HG02763 (cell line): ENCODE data around the gene ARPC2.

Experiments used
- ATAC-seq: cut with Tn5 transposase; IDR thresholded peaks from one replicate; pipeline ENCODE4 v1.9.1; 2021; ENCODE audit warnings: mild to moderate bottlenecking, moderate library complexity; ENCODE audit not compliant: unreplicated experiment

Gene ARPC2

GRCh38 chr2:218216336-218216673 lies 684 bp upstream of the ARPC2 start:
- ATAC-seq: no peak

DNA sequence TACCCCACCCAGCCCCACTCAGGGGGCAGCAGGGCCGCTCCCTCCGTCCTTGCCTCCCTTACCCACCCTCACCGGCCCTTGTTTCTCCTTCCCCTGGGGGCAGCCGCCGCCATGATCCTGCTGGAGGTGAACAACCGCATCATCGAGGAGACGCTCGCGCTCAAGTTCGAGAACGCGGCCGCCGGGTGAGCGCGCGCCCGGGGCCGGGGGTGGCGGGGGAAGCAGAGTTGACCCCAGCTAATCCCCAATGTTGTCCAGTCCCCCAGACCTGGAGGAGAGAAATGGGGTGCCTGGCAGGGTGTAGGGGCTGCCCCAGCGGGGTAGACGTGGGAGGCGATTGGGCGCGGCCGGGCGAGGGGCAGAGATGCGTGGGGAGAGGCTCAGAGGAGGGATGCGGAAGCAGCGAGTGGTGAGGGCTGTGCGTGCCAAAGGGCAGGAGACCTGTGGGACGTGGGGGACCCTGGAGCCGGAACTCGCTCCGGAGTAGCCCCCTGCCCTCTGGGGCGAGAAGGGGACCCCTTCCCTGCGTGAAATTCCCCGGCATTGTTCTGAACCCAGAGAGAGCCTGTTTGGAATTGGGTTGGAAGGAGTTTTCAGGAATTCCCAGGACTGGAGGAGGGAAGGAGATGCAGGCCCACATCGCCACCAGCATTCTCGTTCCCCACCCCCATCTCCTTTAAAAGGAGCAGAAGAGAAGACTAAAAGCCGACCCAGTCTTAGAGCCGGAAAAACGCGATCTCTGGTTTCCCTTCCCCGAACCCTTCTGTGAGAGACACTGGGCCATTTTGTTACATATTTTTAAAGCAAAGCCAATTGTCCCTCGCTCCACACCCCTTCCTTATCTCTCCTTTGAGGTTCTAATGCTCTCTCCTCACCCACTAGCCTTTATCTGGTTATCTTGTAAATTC lies 625 bp downstream of the ARPC2 start:
- peak; percentile 33 for ATAC-seq

DNA sequence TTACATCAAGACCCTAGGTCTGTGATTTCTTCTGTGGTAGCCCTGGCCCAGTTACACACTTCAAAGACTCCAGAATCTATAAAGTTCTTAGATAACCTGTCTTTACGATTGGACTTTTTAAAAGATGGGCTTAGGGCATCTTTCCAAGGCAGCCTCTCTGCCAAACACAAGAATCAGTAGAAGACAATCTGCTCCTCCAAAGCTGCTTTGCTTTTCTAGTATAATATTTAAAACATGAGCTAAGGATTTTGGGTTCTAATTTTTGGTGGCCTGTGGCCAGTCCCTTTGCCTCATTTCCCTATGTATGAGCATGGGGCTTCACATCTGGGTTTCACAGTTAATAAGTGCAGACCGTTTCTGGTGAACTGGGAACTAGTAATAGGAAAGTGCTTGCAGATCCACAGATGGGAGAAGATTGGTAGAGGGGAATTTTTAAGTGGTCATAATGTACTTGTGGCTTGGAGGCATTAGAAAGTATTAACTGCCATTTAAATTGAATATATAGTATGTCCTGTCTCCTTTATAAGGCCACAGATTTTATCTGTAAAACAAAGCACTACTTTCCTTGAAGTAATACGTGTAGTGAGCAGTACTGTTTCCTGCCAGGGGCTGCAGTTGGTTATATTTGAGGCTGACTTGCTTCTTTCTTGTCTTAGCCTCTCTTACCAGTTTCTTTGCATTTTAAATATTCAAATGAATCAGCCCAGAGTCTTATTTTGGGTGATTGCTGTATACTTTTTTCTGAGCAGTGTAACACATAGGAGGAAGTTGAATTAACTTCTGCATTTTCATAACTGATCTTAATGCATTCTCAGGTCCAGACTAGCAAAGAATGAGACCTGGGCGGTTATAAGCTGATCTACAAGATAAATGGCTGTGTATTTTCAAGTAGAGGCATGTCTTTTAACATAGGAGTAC lies 1.5 kb downstream of the ARPC2 start:
- peak; percentile 39 for ATAC-seq

DNA sequence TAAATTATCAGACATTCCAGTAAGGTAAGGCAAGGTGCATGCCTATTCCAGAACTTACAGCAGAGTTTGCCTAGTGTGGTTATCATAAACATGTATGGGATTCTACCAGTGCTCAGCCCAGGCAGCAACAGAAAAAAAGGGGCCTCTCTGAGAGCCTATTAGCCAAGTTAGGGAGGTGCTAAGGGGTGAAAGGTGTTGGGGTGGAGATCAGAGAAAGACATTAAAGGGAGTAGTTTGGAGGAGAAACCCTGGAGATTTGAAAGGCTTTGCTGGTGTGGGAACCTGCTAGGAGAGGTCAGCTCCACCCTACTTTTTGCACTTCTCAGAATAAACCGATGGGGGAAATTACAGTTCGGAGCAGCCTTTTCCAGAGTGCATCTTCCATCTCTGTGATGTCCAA lies 2.9 kb downstream of the ARPC2 start:
- no peak for ATAC-seq

- ATAC-seq: no peak
Observed at GRCh38 chr2:218221000-218221399, 4.0 kb downstream of the ARPC2 start.

DNA sequence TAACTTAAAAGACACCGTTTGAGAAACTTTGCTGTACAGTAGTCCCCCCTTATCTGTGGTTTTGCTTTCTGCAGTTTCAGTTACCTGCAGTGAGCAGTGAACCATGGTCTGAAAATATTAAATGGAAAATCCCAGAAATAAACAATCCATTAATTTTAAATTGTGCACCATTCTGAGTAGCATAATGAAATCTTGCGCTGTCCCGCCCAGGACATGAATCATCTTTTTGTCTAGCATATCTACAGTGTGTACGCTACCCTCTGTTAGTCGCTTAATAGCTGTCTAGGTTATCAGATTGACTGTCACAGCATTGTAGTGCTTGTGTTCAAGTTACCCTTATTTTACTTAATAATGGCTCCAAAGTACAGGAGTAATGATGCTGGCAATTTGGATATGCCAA lies 6.1 kb downstream of the ARPC2 start:
- no peak for ATAC-seq

- no peak for ATAC-seq
Observed at GRCh38 chr2:218224186-218224585, 7.2 kb downstream of the ARPC2 start.

- ATAC-seq: no peak
Observed at GRCh38 chr2:218226903-218227302, 9.9 kb downstream of the ARPC2 start.

GRCh38 chr2:218228366-218229090 lies 11.5 kb downstream of the ARPC2 start:
- ATAC-seq: no peak

- ATAC-seq: peak; percentile 76
Observed at GRCh38 chr2:218229239-218229638, 12.2 kb downstream of the ARPC2 start.

GRCh38 chr2:218229851-218230250 lies 12.9 kb downstream of the ARPC2 start:
- ATAC-seq: no peak

DNA sequence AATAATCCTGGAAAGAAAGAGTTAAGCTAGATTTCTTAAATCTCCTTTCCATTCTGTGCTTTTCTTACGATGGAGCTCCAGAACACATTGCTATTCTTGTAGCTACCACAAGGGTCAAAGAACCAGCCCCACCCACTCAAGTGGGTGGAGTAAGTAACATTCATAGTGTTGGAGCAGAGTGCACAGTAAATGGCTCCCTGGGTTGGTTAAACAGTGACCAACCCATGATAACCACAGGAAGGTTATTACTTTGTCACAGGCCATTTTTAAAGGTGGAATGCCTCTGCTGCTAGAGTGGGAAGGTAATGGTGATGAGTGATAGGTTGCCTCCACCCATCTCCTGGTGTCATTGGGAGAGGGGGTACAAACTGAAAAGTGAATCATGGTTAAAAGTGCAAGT lies 13.9 kb downstream of the ARPC2 start:
- peak; percentile 61 for ATAC-seq

- ATAC-seq: no peak
Observed at GRCh38 chr2:218233543-218233942, 16.6 kb downstream of the ARPC2 start.

- ATAC-seq: no peak
Observed at GRCh38 chr2:218234521-218234920, 17.5 kb downstream of the ARPC2 start.

DNA sequence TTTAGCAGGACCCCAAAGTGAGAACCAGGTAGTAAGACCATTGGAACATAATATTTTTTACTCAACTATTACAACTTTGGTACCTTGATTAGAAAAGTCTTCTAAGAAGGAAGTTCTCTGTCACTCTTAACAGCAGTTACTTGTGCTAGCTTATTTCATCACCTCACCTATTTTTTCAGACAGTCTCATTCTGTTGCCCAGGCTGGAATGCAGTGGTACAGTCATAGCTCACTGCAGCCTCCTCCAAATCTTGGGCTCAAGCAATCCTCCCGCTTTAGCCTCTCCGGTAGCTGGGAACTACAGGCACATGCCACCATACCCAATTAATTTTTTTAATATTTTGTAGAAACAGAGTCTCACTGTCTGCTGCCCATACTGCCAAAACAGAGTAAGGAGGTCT lies 18.0 kb downstream of the ARPC2 start:
- ATAC-seq: no peak

DNA sequence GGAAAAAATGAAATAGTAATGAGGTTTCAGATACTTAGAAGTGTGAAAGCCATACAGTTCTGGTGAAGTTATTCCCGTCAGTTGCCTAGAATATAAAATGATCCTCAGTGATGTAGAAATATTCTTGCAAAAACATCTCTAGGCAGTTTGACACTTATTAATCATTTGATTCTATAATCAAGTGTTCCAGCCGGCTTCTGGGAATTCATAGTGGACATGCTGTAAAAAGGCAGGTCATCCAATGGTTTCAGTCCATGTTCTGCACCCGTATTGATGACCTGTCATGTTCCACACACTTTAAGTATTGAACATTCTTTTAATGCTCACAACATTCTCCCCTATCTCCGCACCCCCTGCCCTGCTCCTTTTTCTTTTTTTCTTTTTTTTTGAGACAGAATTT lies 19.8 kb downstream of the ARPC2 start:
- ATAC-seq: no peak

DNA sequence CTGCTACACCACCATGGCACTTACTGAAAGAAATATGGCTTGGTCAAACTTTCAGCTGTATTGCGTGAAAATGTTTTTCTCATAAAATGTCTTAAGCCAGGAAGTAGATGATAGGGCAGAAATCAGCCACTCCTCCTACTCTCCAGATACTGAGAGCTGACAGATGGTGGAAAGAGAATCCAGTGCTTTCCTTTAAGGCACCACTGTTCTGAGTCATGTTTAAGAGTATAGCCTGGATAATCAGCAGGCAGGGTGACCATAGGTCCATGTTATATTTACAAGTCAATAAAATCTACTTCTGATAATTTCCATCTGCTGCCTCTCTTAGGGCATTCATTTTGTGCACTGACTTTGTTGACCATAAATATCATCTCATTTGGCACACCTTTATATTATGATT lies 21.9 kb downstream of the ARPC2 start:
- no peak for ATAC-seq

DNA sequence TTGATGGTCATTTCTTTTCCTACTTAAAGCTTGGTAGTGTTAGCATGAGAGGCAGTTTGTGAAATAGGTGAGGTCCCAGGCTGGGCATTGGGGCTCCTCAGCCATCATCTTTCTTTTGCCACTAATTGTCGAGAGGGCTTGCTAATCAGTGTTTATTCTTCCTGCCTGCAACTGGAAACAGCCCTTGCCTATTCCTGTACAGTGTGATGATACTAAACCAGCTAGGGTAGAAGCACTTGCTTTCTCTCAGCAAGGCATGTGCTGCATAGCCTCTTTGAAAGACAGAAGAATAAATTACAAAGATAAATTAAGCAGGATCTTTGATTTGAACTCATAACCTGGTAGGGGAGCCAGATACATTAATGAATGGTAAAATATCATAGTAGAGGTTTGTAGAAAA lies 27.2 kb downstream of the ARPC2 start:
- ATAC-seq: no peak

- ATAC-seq: no peak
Observed at GRCh38 chr2:218244665-218245064, 27.7 kb downstream of the ARPC2 start.

DNA sequence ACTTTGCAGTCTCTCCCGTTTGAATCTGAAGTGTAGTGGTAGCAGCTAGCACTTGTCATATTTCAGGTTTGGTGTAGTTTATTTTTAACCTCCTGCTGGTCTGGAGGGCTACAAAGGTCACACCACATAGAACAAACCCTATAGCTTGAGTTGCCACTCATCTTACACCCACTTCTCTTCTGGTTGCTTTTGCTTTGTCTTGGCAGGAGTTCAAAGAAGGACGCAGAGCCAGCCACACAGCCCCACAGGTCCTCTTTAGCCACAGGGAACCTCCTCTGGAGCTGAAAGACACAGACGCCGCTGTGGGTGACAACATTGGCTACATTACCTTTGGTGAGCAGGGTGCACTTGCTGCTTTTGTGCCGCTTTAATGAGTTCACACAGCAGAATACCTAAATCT lies 28.2 kb downstream of the ARPC2 start:
- no peak for ATAC-seq

- ATAC-seq: no peak
Observed at GRCh38 chr2:218249691-218250090, 32.7 kb downstream of the ARPC2 start.
